HCT116 (cell line): ENCODE results near the gene TSACC. TPM values are rescaled to one million over a fixed set of nuclear protein-coding genes. Genes with fewer than 3 reads are reported as not detected.

Source experiments
- ATAC-seq: fragments of 200-7000 bp; cut with Tn5 transposase; 2 replicates; pipeline ENCODE4 v1.9.1; 2020; ENCODE audit warnings: mild to moderate bottlenecking, moderate library complexity
- BruUV-seq: library from RNA; stranded (reverse); fragments of 400-500 nt; replicated peaks from 2 replicates; lab custom pipeline; 2021; lab: Mats Ljungman, UMichigan
- CTCF ChIA-PET: fragments of 300-600 bp; sonication (Branson Sonifier 250); formaldehyde crosslinking; loops from one replicate; lab custom pipeline; 2021; ENCODE audit warnings: antibody characterized with exemption; lab: Charles Lee
- POLR2A ChIA-PET: fragments of 300-600, 350-600 bp; sonication (Branson Sonifier 250); formaldehyde crosslinking; loops from one replicate; lab custom pipeline; 2021; ENCODE audit warnings: antibody characterized with exemption; lab: Charles Lee
- RAD21 ChIA-PET, 2 experiments: fragments of 300-600 bp; sonication (Branson Sonifier 250); formaldehyde crosslinking; loops; one replicate each; lab custom pipeline; 2023; ENCODE audit warnings: low total read pairs in 2 of 2; ENCODE audit not compliant: uncharacterized antibody in 2 of 2, unreplicated experiment in 2 of 2, low non-redundant PET in 1 of 2; lab: Charles Lee
- DNase-seq: peaks from one replicate; pipeline ENCODE4 v3.0.0-alpha.2; 2010; ENCODE audit warnings: low read depth, low spot score
- H2AFZ ChIP-seq: fragments of 200-600 bp; shearing (Covaris generic), sonication (generic); 2 replicates; pipeline ENCODE4 v1.6.1; 2017; ENCODE audit warnings: low read depth, mixed run types, mixed read lengths, antibody characterized with exemption, low read length; ENCODE audit not compliant: poor library complexity, severe bottlenecking
- H3K27ac ChIP-seq: 2 replicates; pipeline ENCODE4 v1.5.1; 2012; ENCODE audit warnings: low read depth, low read length
- H3K27me3 ChIP-seq: fragments of 200-600 bp; sonication (generic); 2 replicates; pipeline ENCODE4 v1.6.1; 2016; ENCODE audit warnings: mixed run types, low read length, mixed read lengths; ENCODE audit not compliant: insufficient read depth
- H3K36me3 ChIP-seq, 2 experiments: fragments of 200-500 bp in 1 of 2; fragments of 200-600 bp in 1 of 2; sonication (Bioruptor generic) in 1 of 2; sonication (generic) in 1 of 2; 2 replicates each; pipeline versions ENCODE4 v1.5.1 to v1.6.1; 2014 to 2016; ENCODE audit warnings: low read length in 2 of 2, inconsistent platforms in 1 of 2, mixed read lengths in 1 of 2, mixed run types in 1 of 2; ENCODE audit not compliant: insufficient read depth in 2 of 2, control insufficient read depth in 1 of 2
- H3K4me1 ChIP-seq, 2 experiments: fragments of 200-600 bp in 1 of 2; sonication (generic) in 1 of 2; 2 replicates each; pipeline versions ENCODE4 v1.5.1 to v1.6.1; 2012 to 2017; ENCODE audit warnings: low read length in 2 of 2, inconsistent platforms in 1 of 2, mild to moderate bottlenecking in 1 of 2, mixed read lengths in 1 of 2, mixed run types in 1 of 2, moderate library complexity in 1 of 2; ENCODE audit not compliant: insufficient read depth in 2 of 2, control insufficient read depth in 1 of 2
- H3K4me2 ChIP-seq: fragments of 200-600 bp; sonication (generic); 2 replicates; pipeline ENCODE4 v1.6.1; 2017; ENCODE audit warnings: mixed run types, low read length, mixed read lengths
- H3K4me3 ChIP-seq, 2 experiments: fragments of 200-600 bp in 1 of 2; sonication (generic) in 1 of 2; replicated peaks in 1 of 2; 2 replicates each; pipeline ENCODE4 v1.5.1; 2011 to 2016; ENCODE audit warnings: low read length in 2 of 2, control low read depth in 1 of 2, low read depth in 1 of 2, mild to moderate bottlenecking in 1 of 2, mixed read lengths in 1 of 2, mixed run types in 1 of 2
- H3K79me2 ChIP-seq: fragments of 200-600 bp; sonication (generic); 2 replicates; pipeline ENCODE4 v1.6.1; 2017; ENCODE audit warnings: mild to moderate bottlenecking, mixed run types, low read length, moderate library complexity, mixed read lengths; ENCODE audit not compliant: insufficient read depth
- H3K9ac ChIP-seq: fragments of 200-600 bp; sonication (generic); 2 replicates; pipeline ENCODE4 v1.6.1; 2016; ENCODE audit warnings: low read length, mixed read lengths
- H3K9me2 ChIP-seq: fragments of 200-600 bp; sonication (generic), shearing (Covaris generic); 2 replicates; pipeline ENCODE4 v1.6.1; 2017; ENCODE audit warnings: mixed run types, mild to moderate bottlenecking, moderate library complexity; ENCODE audit not compliant: insufficient read depth
- H3K9me3 ChIP-seq, 2 experiments: fragments of 200-500 bp in 1 of 2; fragments of 200-600 bp in 1 of 2; sonication (Bioruptor generic) in 1 of 2; sonication (generic) in 1 of 2; 2 replicates each; pipeline ENCODE4 v1.6.1; 2014 to 2017; ENCODE audit warnings: low read length in 2 of 2, mixed read lengths in 2 of 2, inconsistent platforms in 1 of 2, low read depth in 1 of 2, mild to moderate bottlenecking in 1 of 2, mixed run types in 1 of 2, moderate library complexity in 1 of 2; ENCODE audit not compliant: control insufficient read depth in 1 of 2, insufficient read depth in 1 of 2
- H4K20me1 ChIP-seq: fragments of 200-600 bp; sonication (generic), shearing (Covaris generic); 2 replicates; pipeline ENCODE4 v1.6.1; 2017; ENCODE audit warnings: mixed run types, mild to moderate bottlenecking, moderate library complexity; ENCODE audit not compliant: insufficient read depth
- ATF3 ChIP-seq: IDR thresholded peaks from 2 replicates; pipeline ENCODE4 v1.6.1; 2012
- CBX3 ChIP-seq: IDR thresholded peaks from 2 replicates; pipeline ENCODE4 v1.6.1; 2012; ENCODE audit warnings: low read depth
- CEBPB ChIP-seq: IDR thresholded peaks from 2 replicates; pipeline ENCODE4 v1.6.1; 2012; ENCODE audit warnings: low read depth
- EGR1 ChIP-seq: IDR thresholded peaks from 2 replicates; pipeline ENCODE4 v1.6.1; 2012; ENCODE audit warnings: low read depth
- EZH2 ChIP-seq: fragments of 200-600 bp; sonication (generic); IDR thresholded peaks from 2 replicates; pipeline ENCODE4 v1.6.1; 2017; ENCODE audit warnings: antibody characterized with exemption, mixed run types
- POLR2AphosphoS5 ChIP-seq: IDR thresholded peaks from 2 replicates; pipeline ENCODE4 v1.6.1; 2011; ENCODE audit warnings: mild to moderate bottlenecking, low read depth, low read length, moderate library complexity
- RAD21 ChIP-seq: IDR thresholded peaks from 2 replicates; pipeline ENCODE4 v1.6.1; 2012; ENCODE audit warnings: low read depth, mild to moderate bottlenecking
- SP1 ChIP-seq: IDR thresholded peaks from 2 replicates; pipeline ENCODE4 v1.6.1; 2012; ENCODE audit warnings: low read depth
- SRF ChIP-seq: IDR thresholded peaks from 2 replicates; pipeline ENCODE4 v1.6.1; 2012; ENCODE audit warnings: low read depth
- TCF7L2 ChIP-seq: IDR thresholded peaks from 2 replicates; pipeline ENCODE4 v1.7.0; 2011; ENCODE audit warnings: borderline replicate concordance, inconsistent platforms; ENCODE audit not compliant: insufficient read depth, insufficient read length; ENCODE audit errors: extremely low read depth
- YY1 ChIP-seq: IDR thresholded peaks from 2 replicates; pipeline ENCODE4 v1.6.1; 2011; ENCODE audit warnings: low read length, low read depth, moderate library complexity, mild to moderate bottlenecking; ENCODE audit not compliant: insufficient replicate concordance; ENCODE audit errors: extremely low read depth
- intact Hi-C: fragments of 100-400 bp; cut with micrococcal nuclease; formaldehyde crosslinking; loops from 2 replicates; pipeline ENCODE4 v1.10.0; 2022
- total RNA-seq: library from RNA; stranded (reverse); gene quantifications from one replicate; pipeline ENCODE4 v1.2.1, GENCODE V29; 2021; ENCODE audit not compliant: unreplicated experiment
- TF ChIP-seq, protein P1 (sequence below): IDR thresholded peaks from 2 replicates; pipeline ENCODE4 v1.6.1; 2011; ENCODE audit warnings: mild to moderate bottlenecking, low read length, moderate library complexity; ENCODE audit not compliant: insufficient replicate concordance; ENCODE audit errors: extremely low read depth

The TSACC gene
- total RNA-seq, 1 experiment from 2014 or later = 1.0 TPM

GRCh38 chr1:156358641-156359040 is 20.3 kb downstream of the TSACC start:
- Histone ChIP-seq H3K4me3 (no peak overlapping the region), H3K4me1 (peaks cover 13 to 17% of the 10 kb centered on the region in 2 experiments; a peak in 3 of 4 replicates), H3K36me3 (no peaks in the 10 kb centered on the region), H3K9me3 (no peaks in the 10 kb centered on the region), H3K9me2 (no peaks in the 10 kb centered on the region), H3K79me2 (no peaks in the 10 kb centered on the region), H2AFZ (no peak overlapping the region), H3K4me2 (no peak overlapping the region), H4K20me1 (no peaks in the 10 kb centered on the region), H3K27me3 (no peaks in the 10 kb centered on the region), H3K27ac (no peak overlapping the region), H3K9ac (no peak overlapping the region)
- intact Hi-C loops = no loop called here
- DNase-seq (no peak), ATAC-seq (no peak)
- POLR2A ChIA-PET = interaction anchor here (1.2 to 1.3 kb wide), 2 partner anchors 12 to 87 kb away, joined by 3 to 4 read pairs; no protein-coding TSS in a partner anchor
- no TSS peak for BruUV-seq
- RAD21 ChIA-PET = no interaction called here
- CTCF ChIA-PET = interaction anchor here (1.1 to 2.6 kb wide), 4 partner anchors 14 to 145 kb away, joined by 3 to 8 read pairs (median 6); no protein-coding TSS in a partner anchor
- no peak for TF ChIP-seq RAD21
- TF ChIP-seq CEBPB = no peak
- TF ChIP-seq, protein P1, sequence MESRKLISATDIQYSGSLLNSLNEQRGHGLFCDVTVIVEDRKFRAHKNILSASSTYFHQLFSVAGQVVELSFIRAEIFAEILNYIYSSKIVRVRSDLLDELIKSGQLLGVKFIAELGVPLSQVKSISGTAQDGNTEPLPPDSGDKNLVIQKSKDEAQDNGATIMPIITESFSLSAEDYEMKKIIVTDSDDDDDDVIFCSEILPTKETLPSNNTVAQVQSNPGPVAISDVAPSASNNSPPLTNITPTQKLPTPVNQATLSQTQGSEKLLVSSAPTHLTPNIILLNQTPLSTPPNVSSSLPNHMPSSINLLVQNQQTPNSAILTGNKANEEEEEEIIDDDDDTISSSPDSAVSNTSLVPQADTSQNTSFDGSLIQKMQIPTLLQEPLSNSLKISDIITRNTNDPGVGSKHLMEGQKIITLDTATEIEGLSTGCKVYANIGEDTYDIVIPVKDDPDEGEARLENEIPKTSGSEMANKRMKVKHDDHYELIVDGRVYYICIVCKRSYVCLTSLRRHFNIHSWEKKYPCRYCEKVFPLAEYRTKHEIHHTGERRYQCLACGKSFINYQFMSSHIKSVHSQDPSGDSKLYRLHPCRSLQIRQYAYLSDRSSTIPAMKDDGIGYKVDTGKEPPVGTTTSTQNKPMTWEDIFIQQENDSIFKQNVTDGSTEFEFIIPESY = no peak
- TF ChIP-seq ATF3 = no peak
- no peak for TF ChIP-seq EZH2
- no peak for TF ChIP-seq CBX3
- TF ChIP-seq POLR2AphosphoS5 = no peak
- no peak for TF ChIP-seq TCF7L2
- TF ChIP-seq EGR1 = no peak
- no peak for TF ChIP-seq SP1
- TF ChIP-seq SRF = no peak
- TF ChIP-seq YY1 = no peak
